Measurements from ENCODE around the gene COL18A1. TPM values are rescaled to one million over a fixed set of nuclear protein-coding genes. Genes with fewer than 3 reads are reported as not detected.

Gene COL18A1
- total and polyA plus RNA-seq, 2 donors (not counting 1 experiment from before 2014, with no cell fraction given), result 15.6 to 24.7 TPM

GRCh38 chr21:45550522-45551210 lies 145.7 kb downstream of the COL18A1 start:
- ATAC-seq (ENCODE audit: low read depth), result peak; percentile 26
- intact Hi-C loops (cut with micrococcal nuclease), result no loop called here
- WGBS (ENCODE audit: insufficient coverage), result 0% methylated on average over 11 of the region's 17 CpGs
- Histone ChIP-seq H3K4me3 (ENCODE audit: control extremely low read depth in 1 of 5, extremely low read depth in 1 of 5, insufficient read depth in 1 of 5, low read depth in 2 of 5, low read length in 4 of 5) (peak overlapping the region in 4 of 5 experiments; percentile 21 to 47 (median 26)), H3K36me3 (replicated peaks in 1 of 2; ENCODE audit: control extremely low read depth in 1 of 2, control insufficient read depth in 1 of 2, extremely low read depth in 1 of 2, insufficient read depth in 2 of 2, low read length in 1 of 2) (no peaks in the 10 kb centered on the region), H3K27ac (ENCODE audit: low read length in 2 of 2) (peak overlapping the region; percentile 5 to 66), H3K4me1 (ENCODE audit: control insufficient read depth in 2 of 2, insufficient read depth in 2 of 2, low read length in 2 of 2) (peaks cover 34 to 44% of the 10 kb centered on the region in 2 donors), H3K9me3 (ENCODE audit: control extremely low read depth in 1 of 3, control insufficient read depth in 2 of 3, insufficient read depth in 1 of 3, low read length in 2 of 3) (no peaks in the 10 kb centered on the region), H3K79me2 (ENCODE audit: control insufficient read depth, insufficient read depth, low read length) (no peaks in the 10 kb centered on the region), H3K9ac (ENCODE audit: low read length) (peak overlapping the region; percentile 21), H3K4me2 (replicated peaks; ENCODE audit: low read depth, low read length, poor library complexity, severe bottlenecking) (peak overlapping the region; percentile 72), H2AFZ (ENCODE audit: insufficient read depth, low read depth, low read length, poor library complexity, severe bottlenecking) (peak overlapping the region; percentile 38), H3K27me3 (replicated peaks in 1 of 4; ENCODE audit: control extremely low read depth in 1 of 4, control insufficient read depth in 3 of 4, insufficient read depth in 4 of 4, low read length in 3 of 4) (no peaks in the 10 kb centered on the region), H4K20me1 (ENCODE audit: control insufficient read depth, insufficient read depth, low read length, poor library complexity, severe bottlenecking) (no peaks in the 10 kb centered on the region)
- POLR2A ChIA-PET, result interaction anchor here (0.6 kb wide), 2 partner anchors 8 to 24 kb away, joined by 5 to 16 read pairs; no protein-coding TSS in a partner anchor
- Mint-ChIP-seq H3K4me3 (peak overlapping the region; percentile 68), H3K9me3 (ENCODE audit: insufficient read depth) (no peaks in the 10 kb centered on the region), H3K4me1 (peaks cover 36% of the 10 kb centered on the region), H3K27ac (peak overlapping the region; percentile 69), H3K27me3 (no peaks in the 10 kb centered on the region)
- DNase-seq, result peak; percentile 75
- CTCF ChIA-PET, result interaction anchor here (0.7 kb wide), 1 partner anchor 68 kb away, joined by 3 read pairs; no protein-coding TSS in a partner anchor
- TF ChIP-seq CTCF (IDR thresholded peaks at IDR 0.05) (no peak), EZH2 (IDR thresholded peaks at IDR 0.05; ENCODE audit: borderline replicate concordance, insufficient read depth, low read depth, low read length, poor library complexity, severe bottlenecking) (no peak)

- H3K9me3 Mint-ChIP-seq (ENCODE audit: insufficient read depth), result no peaks in the 10 kb centered on the region
- ATAC-seq (ENCODE audit: low read depth) (no peak), DNase-seq (no peak)
- ChIA-PET CTCF (interaction anchor here (0.7 to 1.2 kb wide), 2 partner anchors 45 to 69 kb away, joined by 3 read pairs; no protein-coding TSS in a partner anchor), POLR2A (interaction anchor here (0.6 kb wide), 2 partner anchors 8 to 25 kb away, joined by 5 to 16 read pairs; no protein-coding TSS in a partner anchor)
- Histone ChIP-seq H4K20me1 (ENCODE audit: control insufficient read depth, insufficient read depth, low read length, poor library complexity, severe bottlenecking) (no peaks in the 10 kb centered on the region), H3K79me2 (ENCODE audit: control insufficient read depth, insufficient read depth, low read length) (no peaks in the 10 kb centered on the region), H3K4me1 (ENCODE audit: control insufficient read depth in 2 of 2, insufficient read depth in 2 of 2, low read length in 2 of 2) (peaks cover 34 to 50% of the 10 kb centered on the region in 2 donors), H3K4me2 (replicated peaks; ENCODE audit: low read depth, low read length, poor library complexity, severe bottlenecking) (peak overlapping the region; percentile 72), H3K36me3 (replicated peaks in 1 of 2; ENCODE audit: control extremely low read depth in 1 of 2, control insufficient read depth in 1 of 2, extremely low read depth in 1 of 2, insufficient read depth in 2 of 2, low read length in 1 of 2) (no peaks in the 10 kb centered on the region), H3K9ac (ENCODE audit: low read length) (peak overlapping the region; percentile 21), H3K9me3 (ENCODE audit: control extremely low read depth in 1 of 3, control insufficient read depth in 2 of 3, insufficient read depth in 1 of 3, low read length in 2 of 3) (no peaks in the 10 kb centered on the region), H2AFZ (ENCODE audit: insufficient read depth, low read depth, low read length, poor library complexity, severe bottlenecking) (no peak overlapping the region), H3K4me3 (ENCODE audit: control extremely low read depth in 1 of 5, extremely low read depth in 1 of 5, insufficient read depth in 1 of 5, low read depth in 2 of 5, low read length in 4 of 5) (peak overlapping the region in 2 of 5 experiments; percentile 14 to 15), H3K27ac (ENCODE audit: low read length in 2 of 2) (peak overlapping the region; percentile 5 to 66), H3K27me3 (replicated peaks in 1 of 4; ENCODE audit: control extremely low read depth in 1 of 4, control insufficient read depth in 3 of 4, insufficient read depth in 4 of 4, low read length in 3 of 4) (no peaks in the 10 kb centered on the region)
- intact Hi-C loops (cut with micrococcal nuclease), result no loop called here
- 26% methylated on average over 7 of the region's 8 CpGs for WGBS (ENCODE audit: insufficient coverage)
- H3K27me3 Mint-ChIP-seq, result no peaks in the 10 kb centered on the region
- H3K4me3 Mint-ChIP-seq, result peak overlapping the region; percentile 68
- no peak for TF ChIP-seq EZH2 (IDR thresholded peaks at IDR 0.05; ENCODE audit: borderline replicate concordance, insufficient read depth, low read depth, low read length, poor library complexity, severe bottlenecking)
- TF ChIP-seq CTCF (IDR thresholded peaks at IDR 0.05), result no peak
- peaks cover 38% of the 10 kb centered on the region for H3K4me1 Mint-ChIP-seq
- peak overlapping the region; percentile 33 for H3K27ac Mint-ChIP-seq
Measured at GRCh38 chr21:45551316-45551715, 146.4 kb downstream of the COL18A1 start.
